Spleen (tissue), 11 donors: Measurements from ENCODE around the gene SLC22A4. TPM values are rescaled to one million over a fixed set of nuclear protein-coding genes. Genes with fewer than 3 reads are reported as not detected.

ENCODE experiments used
- DNase-seq: peaks from one replicate; pipeline ENCODE4 v3.0.0-alpha.2; 2020
- H3K27ac ChIP-seq, 8 donors: fragments of 200-600 bp; sonication (generic) in 7 of 8; 1 replicate in 4 of 8; 2 replicates in 4 of 8; pipeline versions ENCODE4 v1.5.0 to v1.8.0; 2016 to 2021; ENCODE audit warnings: inconsistent platforms in 4 of 8, mild to moderate bottlenecking in 4 of 8, moderate library complexity in 1 of 8
- H3K27me3 ChIP-seq, 7 donors: fragments of 200-600 bp; sonication (generic) in 6 of 7; replicated peaks in 1 of 7; 1 replicate in 4 of 7; 2 replicates in 3 of 7; pipeline versions ENCODE4 v1.5.0 to v1.8.0; 2016 to 2021; ENCODE audit warnings: inconsistent platforms in 3 of 7, mild to moderate bottlenecking in 1 of 7
- H3K36me3 ChIP-seq, 6 donors: fragments of 200-600 bp; sonication (generic) in 5 of 6; 1 replicate in 4 of 6; 2 replicates in 2 of 6; pipeline versions ENCODE4 v1.5.0 to v1.8.0; 2016 to 2021; ENCODE audit warnings: inconsistent platforms in 2 of 6
- H3K4me1 ChIP-seq, 6 donors: fragments of 200-600 bp; sonication (generic) in 5 of 6; 1 replicate in 3 of 6; 2 replicates in 3 of 6; pipeline versions ENCODE4 v1.5.0 to v1.8.0; 2016 to 2021; ENCODE audit warnings: inconsistent platforms in 3 of 6
- H3K4me3 ChIP-seq, 8 donors: fragments of 200-600 bp; sonication (generic) in 7 of 8; 1 replicate in 4 of 8; 2 replicates in 4 of 8; pipeline versions ENCODE4 v1.5.0 to v1.8.0; 2016 to 2021; ENCODE audit warnings: inconsistent platforms in 4 of 8, mild to moderate bottlenecking in 4 of 8, moderate library complexity in 2 of 8
- H3K9me3 ChIP-seq, 8 donors: fragments of 200-600 bp; sonication (generic) in 7 of 8; 1 replicate in 4 of 8; 2 replicates in 4 of 8; pipeline versions ENCODE4 v1.5.0 to v1.8.0; 2016 to 2021; ENCODE audit warnings: inconsistent platforms in 4 of 8
- CTCF ChIP-seq, 11 experiments: fragments of 200-600 bp in 7 of 11; fragments of 450-650 bp in 4 of 11; sonication (generic) in 4 of 11; IDR thresholded peaks in 8 of 11; conservative IDR thresholded peaks in 3 of 11; 1 replicate in 7 of 11; 2 replicates in 4 of 11; pipeline versions ENCODE4 v1.4.0 to v1.8.0; 2016 to 2021; ENCODE audit warnings: antibody characterized with exemption in 11 of 11, inconsistent platforms in 4 of 11, mild to moderate bottlenecking in 1 of 11
- POLR2A ChIP-seq, 3 donors: fragments of 450-650 bp; IDR thresholded peaks; one replicate each; pipeline ENCODE4 v1.5.1; 2017; ENCODE audit warnings: antibody characterized with exemption in 3 of 3, mild to moderate bottlenecking in 1 of 3
- POLR2AphosphoS5 ChIP-seq, 3 donors: sonication (generic); formaldehyde crosslinking; IDR thresholded peaks; one replicate each; pipeline ENCODE4 v1.5.1; 2017; ENCODE audit warnings: antibody characterized with exemption in 3 of 3
- WGBS, 5 donors: extraction: QIAGEN DNeasy Blood & Tissue Kit in 3 of 5; methylation state at CpG; one replicate each; pipeline versions ENCODE4 v1.1.5 to v1.1.7; 2013 to 2018; 5-methylcytosine and 5-hydroxymethylcytosine counted together
- intact Hi-C: fragments of 100-400 bp; cut with DNase I; formaldehyde crosslinking; loops from one replicate; pipeline ENCODE4 v1.15.0; 2023; ENCODE audit warnings: low total_unique reads
- polyA plus RNA-seq, 3 donors: library from polyadenylated mRNA; stranded (reverse); fragments of 200-250 nt; gene quantifications; one replicate each; pipeline ENCODE4 v1.2.1, GENCODE V29; 2013
- total RNA-seq, 7 donors: library from RNA; depleted of rRNA in 3 of 7; stranded (reverse); fragments of >200 nt in 3 of 7; fragmentation: NEBNext Ultra II Directional in 4 of 7; extraction: Animal tissue kit (Norgen Biotek cat#: 25700) in 4 of 7; gene quantifications; one replicate each; pipeline versions ENCODE4 v1.1.0 to v1.2.1, GENCODE V29; 2016 to 2021
- donor health status: healthy with polysubstance abuse.
- donor health status: DM: no; HTN: no; CAD: no; lungs with moderate emphysema.
- donor health status: DM: no; HTN: no; CAD: no.
- donor health status: Bipolar disorder and iron deficiency.
- donor health status: healthy.
- donor health status: DM: no; HTN: no; CAD: no.
- donor health status: DM: yes; HTN: yes; CAD: no.

Gene SLC22A4
- total and polyA plus RNA-seq, 10 donors: 0.47 to 25.1 (median 8.5) TPM

GRCh38 chr5:132389051-132389331 is 94.8 kb downstream of the SLC22A4 start:
- Histone ChIP-seq H3K4me1 (peaks cover 22 to 59% (median 49%) of the 10 kb centered on the region in 6 donors), H3K27me3 (no peaks in the 10 kb centered on the region), H3K9me3 (no peaks in the 10 kb centered on the region), H3K27ac (peak overlapping the region in 7 of 8 donors; percentile 73 to 88 (median 82)), H3K4me3 (no peak overlapping the region), H3K36me3 (peaks cover 0 to 23% (median 0%) of the 10 kb centered on the region in 6 donors)
- no peak for DNase-seq
- no peak for TF ChIP-seq POLR2A (IDR thresholded peaks at IDR 0.05)
- no peak for TF ChIP-seq POLR2AphosphoS5 (IDR thresholded peaks at IDR 0.05)
- no peak for TF ChIP-seq CTCF (IDR thresholded peaks at IDR 0.05 in 8 of 11, conservative IDR thresholded peaks at IDR 0.05 in 3 of 11)
- WGBS, 5 donors: 88 to 100% (median 96%) methylated on average over 1 of the region's 1 CpG
- intact Hi-C loops: loop anchor here (10.0 kb wide), 1 partner anchor 326 kb away; no protein-coding TSS in a partner anchor

GRCh38 chr5:132389585-132390286 is 95.5 kb downstream of the SLC22A4 start:
- Histone ChIP-seq H3K27me3 (no peaks in the 10 kb centered on the region), H3K4me1 (peaks cover 22 to 66% (median 51%) of the 10 kb centered on the region in 6 donors), H3K36me3 (peaks cover 0 to 22% (median 0%) of the 10 kb centered on the region in 6 donors), H3K4me3 (no peak overlapping the region), H3K27ac (peak overlapping the region in 7 of 8 donors; percentile 73 to 88 (median 82)), H3K9me3 (no peaks in the 10 kb centered on the region)
- 93 to 99% (median 95%) methylated on average over 10 of the region's 10 CpGs for WGBS, 5 donors
- TF ChIP-seq CTCF (IDR thresholded peaks at IDR 0.05 in 8 of 11, conservative IDR thresholded peaks at IDR 0.05 in 3 of 11): no peak
- TF ChIP-seq POLR2AphosphoS5 (IDR thresholded peaks at IDR 0.05): no peak
- no peak for TF ChIP-seq POLR2A (IDR thresholded peaks at IDR 0.05)
- DNase-seq: no peak
- intact Hi-C loops: loop anchor here (10.0 kb wide), 1 partner anchor 325 kb away; no protein-coding TSS in a partner anchor

- Histone ChIP-seq H3K36me3 (peaks cover 0 to 22% (median 0%) of the 10 kb centered on the region in 6 donors), H3K4me1 (peaks cover 14 to 67% (median 40%) of the 10 kb centered on the region in 6 donors), H3K27me3 (no peaks in the 10 kb centered on the region), H3K9me3 (no peaks in the 10 kb centered on the region), H3K4me3 (no peak overlapping the region), H3K27ac (peak overlapping the region in 1 of 8 donors; percentile 4)
- intact Hi-C loops: no loop called here
- TF ChIP-seq CTCF (IDR thresholded peaks at IDR 0.05 in 8 of 11, conservative IDR thresholded peaks at IDR 0.05 in 3 of 11) (no peak), POLR2AphosphoS5 (IDR thresholded peaks at IDR 0.05) (no peak), POLR2A (IDR thresholded peaks at IDR 0.05) (no peak)
- DNase-seq: no peak
- 73 to 92% (median 85%) methylated on average over 5 of the region's 5 CpGs for WGBS, 5 donors
Observed at GRCh38 chr5:132391247-132391646, 97.1 kb downstream of the SLC22A4 start.

GRCh38 chr5:132391870-132392269 is 97.7 kb downstream of the SLC22A4 start:
- no peak for DNase-seq
- intact Hi-C loops: no loop called here
- Histone ChIP-seq H3K36me3 (peaks cover 0 to 22% (median 0%) of the 10 kb centered on the region in 6 donors), H3K27me3 (no peaks in the 10 kb centered on the region), H3K9me3 (no peaks in the 10 kb centered on the region), H3K4me3 (no peak overlapping the region), H3K27ac (peak overlapping the region in 1 of 8 donors; percentile 4), H3K4me1 (peaks cover 8 to 62% (median 33%) of the 10 kb centered on the region in 6 donors)
- TF ChIP-seq POLR2AphosphoS5 (IDR thresholded peaks at IDR 0.05) (no peak), CTCF (IDR thresholded peaks at IDR 0.05 in 8 of 11, conservative IDR thresholded peaks at IDR 0.05 in 3 of 11) (no peak), POLR2A (IDR thresholded peaks at IDR 0.05) (no peak)
